Retinal pigment epithelial cell (primary cell): ENCODE data around the gene ROBO1.
"Not testable (repeated sequence)": the region's sequence is repeated elsewhere in the genome, so short reads cannot be mapped to it uniquely, and the experiment has no call there.

Experiments used
- DNase-seq: peaks from one replicate; pipeline ENCODE4 v3.0.0-alpha.2; 2010; ENCODE audit warnings: low read depth
- H3K4me3 ChIP-seq: 2 replicates; pipeline ENCODE4 v1.5.1; 2011; ENCODE audit warnings: mild to moderate bottlenecking, low read length, control low read depth, moderate library complexity
- TF ChIP-seq, protein P1 (sequence below): conservative IDR thresholded peaks from 2 replicates; pipeline ENCODE4 v1.5.1; 2011; ENCODE audit warnings: low read depth, low read length, control low read depth, inconsistent platforms

Gene ROBO1

DNA sequence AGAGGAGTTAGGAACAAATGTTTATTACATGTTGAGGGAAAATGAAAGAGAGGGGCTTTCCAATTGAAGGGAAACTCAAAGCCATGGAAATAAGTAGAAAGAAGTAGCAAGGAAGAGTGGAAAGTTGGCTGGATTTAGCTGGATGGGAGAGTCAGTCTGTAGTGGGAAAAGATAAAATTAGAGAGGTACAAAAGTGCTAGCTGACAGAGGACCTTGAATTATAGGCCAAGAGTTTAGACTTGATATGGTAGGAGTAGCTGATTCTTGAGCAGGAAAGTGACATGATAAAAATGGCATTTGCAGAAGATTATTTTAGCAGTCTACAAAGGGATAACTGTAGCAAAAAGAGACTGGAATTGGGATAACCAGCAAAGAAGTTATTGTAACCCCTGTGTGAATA is 425.8 kb downstream of the ROBO1 start:
- H3K4me3 ChIP-seq, result no peak overlapping the region
- DNase-seq, result no peak
- TF ChIP-seq, protein P1, sequence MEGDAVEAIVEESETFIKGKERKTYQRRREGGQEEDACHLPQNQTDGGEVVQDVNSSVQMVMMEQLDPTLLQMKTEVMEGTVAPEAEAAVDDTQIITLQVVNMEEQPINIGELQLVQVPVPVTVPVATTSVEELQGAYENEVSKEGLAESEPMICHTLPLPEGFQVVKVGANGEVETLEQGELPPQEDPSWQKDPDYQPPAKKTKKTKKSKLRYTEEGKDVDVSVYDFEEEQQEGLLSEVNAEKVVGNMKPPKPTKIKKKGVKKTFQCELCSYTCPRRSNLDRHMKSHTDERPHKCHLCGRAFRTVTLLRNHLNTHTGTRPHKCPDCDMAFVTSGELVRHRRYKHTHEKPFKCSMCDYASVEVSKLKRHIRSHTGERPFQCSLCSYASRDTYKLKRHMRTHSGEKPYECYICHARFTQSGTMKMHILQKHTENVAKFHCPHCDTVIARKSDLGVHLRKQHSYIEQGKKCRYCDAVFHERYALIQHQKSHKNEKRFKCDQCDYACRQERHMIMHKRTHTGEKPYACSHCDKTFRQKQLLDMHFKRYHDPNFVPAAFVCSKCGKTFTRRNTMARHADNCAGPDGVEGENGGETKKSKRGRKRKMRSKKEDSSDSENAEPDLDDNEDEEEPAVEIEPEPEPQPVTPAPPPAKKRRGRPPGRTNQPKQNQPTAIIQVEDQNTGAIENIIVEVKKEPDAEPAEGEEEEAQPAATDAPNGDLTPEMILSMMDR, result no peak

DNA sequence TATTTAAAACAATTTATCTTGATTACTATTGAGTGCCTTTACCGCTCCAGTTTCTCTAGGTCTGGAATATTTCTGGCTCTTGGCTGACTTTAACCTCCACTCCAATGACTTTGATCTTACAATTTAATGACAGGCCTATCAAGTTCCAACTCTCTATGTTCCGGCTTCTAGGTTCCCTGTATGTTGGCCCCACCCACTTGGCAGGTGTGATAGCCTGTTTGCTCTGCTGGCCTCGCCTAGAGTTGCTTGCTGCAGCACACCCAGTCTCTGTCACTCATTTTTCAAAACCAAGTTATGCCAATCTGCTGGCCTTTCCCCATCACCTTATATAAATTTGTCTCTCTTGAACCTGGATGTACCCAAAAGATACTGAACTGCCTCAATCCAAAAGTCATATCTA is 428.0 kb downstream of the ROBO1 start:
- DNase-seq, result no peak
- H3K4me3 ChIP-seq, result no peak overlapping the region
- TF ChIP-seq, protein P1, result no peak

DNA sequence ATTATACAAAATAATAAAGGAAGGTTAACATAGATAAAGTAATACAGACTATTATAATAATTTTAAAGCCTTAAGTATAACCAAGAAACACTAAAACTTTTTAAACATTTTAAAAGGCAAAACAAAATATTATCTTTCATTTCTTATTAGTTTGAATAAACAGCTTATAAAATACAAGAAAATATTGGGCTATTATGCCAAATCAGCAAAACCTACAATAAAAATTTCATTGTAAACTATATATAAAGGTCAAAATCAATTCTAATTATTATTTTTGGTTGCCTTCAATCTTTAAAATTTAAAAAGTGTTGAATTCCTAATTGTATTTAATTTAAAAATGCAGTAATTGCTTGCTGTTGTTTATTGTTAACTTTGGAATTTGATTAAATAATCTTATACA is 430.0 kb downstream of the ROBO1 start:
- DNase-seq, result no peak
- no peak overlapping the region for H3K4me3 ChIP-seq
- TF ChIP-seq, protein P1, result no peak

DNA sequence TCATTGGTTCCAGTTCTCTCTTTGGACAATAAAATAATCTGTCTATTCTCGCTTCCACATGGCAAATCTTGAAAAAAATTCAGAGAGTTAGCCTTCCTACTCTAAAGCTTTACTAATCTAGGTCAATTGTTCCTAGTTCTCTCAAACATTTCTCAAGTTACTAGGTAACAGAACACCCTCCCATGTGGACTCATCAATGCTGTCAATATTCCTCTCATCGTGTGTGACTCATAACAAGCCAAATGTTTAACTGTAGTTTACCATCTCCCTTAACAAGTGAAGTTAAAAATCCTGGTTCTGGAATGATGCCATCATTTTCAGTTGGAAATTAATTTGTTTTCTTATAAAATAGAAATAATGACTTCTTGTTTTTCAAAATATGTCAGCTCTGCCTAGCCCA is 438.6 kb downstream of the ROBO1 start:
- DNase-seq, result peak; percentile 2
- TF ChIP-seq, protein P1, result no peak
- no peak overlapping the region for H3K4me3 ChIP-seq

DNA sequence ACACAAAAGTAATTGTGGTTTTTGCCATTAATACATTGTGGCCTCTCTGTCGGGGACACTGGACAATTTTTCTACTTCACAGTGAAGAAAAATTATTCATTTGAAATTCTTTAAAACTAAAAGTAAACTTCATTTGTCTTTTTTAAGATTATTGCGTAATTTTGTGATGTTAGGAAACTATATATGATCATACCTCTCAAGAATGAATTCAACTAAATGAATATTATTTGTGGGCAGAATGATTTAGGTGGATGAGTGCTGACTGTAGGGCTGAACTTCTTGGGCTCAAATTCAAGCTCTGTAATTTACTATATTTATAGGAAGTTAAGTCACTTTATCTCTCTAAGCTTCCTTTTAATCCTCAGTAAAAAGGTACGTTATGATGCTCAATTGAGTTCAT is 441.2 kb downstream of the ROBO1 start:
- no peak for DNase-seq
- no peak overlapping the region for H3K4me3 ChIP-seq
- TF ChIP-seq, protein P1, result no peak

DNA sequence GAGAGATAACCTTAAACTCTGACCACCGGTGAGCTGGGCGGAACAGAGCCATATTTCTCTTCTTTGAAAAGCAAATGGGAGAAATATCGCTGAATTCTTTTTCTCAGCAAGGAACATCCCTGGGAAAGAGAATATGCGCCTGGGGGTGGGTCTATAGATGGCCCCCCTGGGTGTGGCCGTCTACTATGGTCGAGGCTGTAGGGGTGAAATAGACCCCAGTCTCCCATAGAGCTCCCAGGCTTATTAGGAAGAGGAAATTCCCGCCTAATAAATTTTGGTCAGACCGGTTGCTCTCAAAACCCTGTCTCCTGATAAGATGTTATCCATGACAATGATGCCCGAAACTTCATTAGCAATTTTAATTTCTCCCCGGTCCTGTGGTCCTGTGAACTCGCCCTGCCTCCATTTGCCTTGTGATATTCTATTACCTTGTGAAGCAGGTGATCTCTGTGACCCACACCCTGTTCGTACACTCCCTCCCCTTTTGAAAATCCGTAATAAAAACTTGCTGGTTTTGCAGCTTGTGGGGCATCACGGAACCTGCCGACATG is 441.9 kb downstream of the ROBO1 start:
- DNase-seq, result not testable (repeated sequence)

DNA sequence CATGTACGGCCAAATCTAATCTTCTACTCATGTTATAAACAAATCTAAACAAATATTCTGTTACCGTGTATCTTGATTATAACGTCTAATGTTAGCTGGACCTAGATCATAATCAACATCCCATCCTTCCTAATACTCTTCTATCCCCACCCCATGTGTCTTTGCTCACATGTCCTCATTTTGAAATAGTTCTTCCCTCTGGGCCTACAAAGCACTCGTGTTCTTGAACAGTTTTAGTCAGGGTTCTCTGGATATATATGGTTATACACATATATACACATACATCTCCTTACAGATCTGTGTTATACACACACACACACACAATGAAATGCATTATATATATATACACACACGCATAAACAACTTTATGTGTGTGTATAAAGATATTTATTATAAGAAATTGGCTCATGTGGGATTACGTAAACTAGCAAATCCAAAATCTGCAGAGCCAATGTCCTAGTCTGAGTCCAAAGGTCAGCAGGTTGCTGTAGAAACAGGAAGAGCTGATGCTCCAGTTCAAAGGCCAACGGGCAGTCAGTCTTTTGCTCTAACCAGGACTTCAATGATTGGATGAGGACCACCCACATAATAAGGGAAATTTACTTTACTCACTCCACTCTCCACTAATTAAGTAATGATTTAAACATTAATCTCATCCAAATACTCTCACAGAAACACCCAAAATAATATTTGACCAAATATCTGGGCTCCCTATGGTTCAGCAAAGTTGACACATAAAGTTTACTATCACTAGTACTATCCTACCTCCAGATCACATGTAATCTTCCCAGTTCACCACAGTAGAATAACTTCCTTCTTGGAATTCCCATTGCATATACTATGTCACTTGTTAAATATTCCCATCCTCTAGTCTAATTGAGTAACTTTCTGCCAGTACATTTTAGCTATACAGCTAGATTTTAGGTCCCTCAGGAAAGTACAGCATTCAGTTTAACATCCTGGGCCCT is 450.0 kb downstream of the ROBO1 start:
- TF ChIP-seq, protein P1, result no peak
- H3K4me3 ChIP-seq, result no peak overlapping the region
- no peak for DNase-seq

More for the DNA sequence above, 441.9 kb downstream of the ROBO1 start:
- H3K4me3 ChIP-seq, result not testable (repeated sequence)
